Subcutaneous abdominal adipose tissue (tissue), 5 donors: ENCODE results near the gene EIF3L.

Source experiments
- H3K27ac ChIP-seq: one replicate; pipeline ENCODE4 v1.7.0; 2013; ENCODE audit warnings: low read depth, mild to moderate bottlenecking, inconsistent platforms, low read length, moderate library complexity
- H3K27me3 ChIP-seq, 5 donors: one replicate each; pipeline ENCODE4 v1.7.0; 2013; ENCODE audit warnings: low read length in 5 of 5, inconsistent platforms in 1 of 5; ENCODE audit not compliant: control insufficient read depth in 5 of 5, insufficient read depth in 4 of 5
- H3K36me3 ChIP-seq, 5 donors: one replicate each; pipeline ENCODE4 v1.7.0; 2013; ENCODE audit warnings: low read length in 5 of 5; ENCODE audit not compliant: control insufficient read depth in 5 of 5, insufficient read depth in 5 of 5
- H3K4me1 ChIP-seq, 5 donors: one replicate each; pipeline ENCODE4 v1.7.0; 2013; ENCODE audit warnings: low read length in 5 of 5, mild to moderate bottlenecking in 3 of 5, moderate library complexity in 1 of 5; ENCODE audit not compliant: control insufficient read depth in 5 of 5, insufficient read depth in 5 of 5
- H3K4me3 ChIP-seq, 5 donors: one replicate each; pipeline ENCODE4 v1.7.0; 2013; ENCODE audit warnings: low read length in 5 of 5, low read depth in 1 of 5
- H3K9ac ChIP-seq, 5 donors: one replicate each; pipeline ENCODE4 v1.7.0; 2013; ENCODE audit warnings: low read length in 5 of 5, mild to moderate bottlenecking in 4 of 5, moderate library complexity in 3 of 5
- H3K9me3 ChIP-seq, 5 donors: one replicate each; pipeline ENCODE4 v1.7.0; 2013; ENCODE audit warnings: low read length in 5 of 5; ENCODE audit not compliant: control insufficient read depth in 5 of 5
- donor health status: healthy.
- donor health status: healthy.
- donor health status: healthy.
- donor health status: healthy.
- donor health status: healthy.

The EIF3L gene

DNA sequence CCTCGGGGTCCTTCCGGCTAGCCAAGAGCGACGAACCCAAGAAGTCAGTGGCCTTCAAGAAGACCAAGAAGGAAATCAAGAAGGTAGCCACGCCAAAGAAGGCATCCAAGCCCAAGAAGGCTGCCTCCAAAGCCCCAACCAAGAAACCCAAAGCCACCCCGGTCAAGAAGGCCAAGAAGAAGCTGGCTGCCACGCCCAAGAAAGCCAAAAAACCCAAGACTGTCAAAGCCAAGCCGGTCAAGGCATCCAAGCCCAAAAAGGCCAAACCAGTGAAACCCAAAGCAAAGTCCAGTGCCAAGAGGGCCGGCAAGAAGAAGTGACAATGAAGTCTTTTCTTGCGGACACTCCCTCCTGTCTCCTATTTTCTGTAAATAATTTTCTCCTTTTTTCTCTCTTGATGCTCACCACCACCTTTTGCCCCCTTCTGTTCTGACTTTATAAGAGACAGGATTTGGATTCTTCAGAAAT lies 43.4 kb upstream of the EIF3L start:
- peaks cover 2 to 61% (median 55%) of the 10 kb centered on the region in 5 donors for H3K4me1 ChIP-seq

DNA sequence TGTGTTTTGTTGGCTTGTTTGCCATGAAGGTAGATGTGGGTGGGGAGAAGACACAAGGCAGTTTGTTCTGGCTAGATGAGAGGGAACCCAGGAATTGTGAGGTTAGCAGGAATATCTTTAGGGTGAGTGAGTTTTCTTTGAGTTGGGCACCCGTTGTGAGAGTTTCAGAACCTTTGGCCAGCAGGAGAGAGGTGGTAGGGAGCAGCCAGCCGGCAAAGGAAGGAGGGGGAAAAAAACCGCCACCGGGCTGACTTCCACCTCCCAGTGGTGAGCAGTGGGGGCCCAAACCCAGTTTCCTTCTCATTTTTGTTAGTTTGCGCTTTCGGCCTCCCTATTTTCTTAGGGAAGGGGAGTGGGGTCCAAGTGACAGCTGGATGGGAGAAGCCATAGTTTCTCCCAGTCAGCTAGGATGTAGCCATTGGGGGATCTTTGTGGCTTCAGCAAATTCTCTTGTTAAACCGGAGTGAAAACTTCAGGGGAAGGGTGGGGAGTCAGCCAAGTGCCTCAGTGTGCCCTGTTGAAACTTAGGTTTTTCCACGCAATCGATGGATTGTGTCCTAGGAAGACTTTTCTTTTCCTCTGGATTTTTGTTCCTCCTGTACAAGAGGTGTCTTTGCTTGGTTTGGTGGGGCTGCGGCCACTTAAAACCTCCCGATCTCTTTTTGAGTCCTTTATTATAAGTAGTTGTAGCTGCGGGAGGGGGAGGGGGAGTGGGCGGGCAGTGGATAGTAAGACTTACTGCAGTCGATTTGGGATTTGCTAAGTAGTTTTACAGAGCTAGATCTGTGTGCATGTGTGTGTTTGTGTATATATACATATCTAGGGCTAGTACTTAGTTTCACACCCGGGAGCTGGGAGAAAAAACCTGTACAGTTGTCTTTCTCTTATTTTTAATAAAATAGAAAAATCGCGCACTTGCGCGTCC lies 42.5 kb upstream of the EIF3L start:
- Histone ChIP-seq H3K27me3 (no peaks in the 10 kb centered on the region), H3K4me1 (peaks cover 2 to 61% (median 55%) of the 10 kb centered on the region in 5 donors), H3K4me3 (peak overlapping the region; percentile 69 to 90 (median 77)), H3K36me3 (no peaks in the 10 kb centered on the region), H3K27ac (no peak overlapping the region), H3K9ac (peak overlapping the region in 4 of 5 donors; percentile 60 to 91 (median 74)), H3K9me3 (no peaks in the 10 kb centered on the region)

More for the DNA sequence above, 43.4 kb upstream of the EIF3L start:
- Histone ChIP-seq H3K4me3 (peak overlapping the region; percentile 69 to 90 (median 77)), H3K36me3 (no peaks in the 10 kb centered on the region), H3K9me3 (no peaks in the 10 kb centered on the region), H3K27ac (peak overlapping the region; percentile 67), H3K27me3 (no peaks in the 10 kb centered on the region), H3K9ac (peak overlapping the region; percentile 56 to 91 (median 74))

DNA sequence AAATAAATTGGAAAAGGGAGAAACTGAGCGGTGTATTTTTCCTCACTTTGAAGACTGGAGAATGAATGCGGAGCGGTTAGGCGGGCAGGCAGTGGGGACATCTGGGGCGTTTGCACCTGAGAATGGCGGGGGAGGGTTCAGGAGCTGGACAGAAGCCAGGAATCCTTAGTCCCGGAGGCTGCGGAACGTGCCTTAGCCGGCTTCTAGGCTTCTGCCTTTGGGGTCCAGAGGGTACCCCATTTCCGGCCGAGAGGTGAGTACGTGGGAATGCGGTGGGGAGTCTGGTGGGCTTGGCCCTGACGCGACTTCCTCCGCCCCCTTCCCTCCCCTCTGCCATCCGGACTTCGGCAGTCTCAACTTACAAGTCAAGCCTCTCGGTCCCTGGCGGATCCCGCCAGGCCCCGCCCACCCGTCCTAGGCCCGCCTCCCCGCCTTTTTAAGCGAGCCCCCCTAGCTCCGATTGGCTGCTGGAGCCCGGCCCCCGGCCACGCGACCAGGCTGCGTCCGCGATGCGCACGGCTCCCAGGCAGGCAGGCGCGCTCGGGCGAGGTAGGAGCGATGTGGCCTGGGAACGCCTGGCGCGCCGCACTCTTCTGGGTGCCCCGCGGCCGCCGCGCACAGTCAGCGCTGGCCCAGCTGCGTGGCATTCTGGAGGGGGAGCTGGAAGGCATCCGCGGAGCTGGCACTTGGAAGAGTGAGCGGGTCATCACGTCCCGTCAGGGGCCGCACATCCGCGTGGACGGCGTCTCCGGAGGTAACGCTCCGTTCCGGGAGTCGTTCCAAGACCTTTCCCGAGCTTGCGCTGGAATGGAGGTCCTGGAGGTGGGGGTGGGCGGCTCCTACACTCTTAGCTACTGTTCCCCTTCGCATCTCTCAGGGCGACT lies 41.6 kb upstream of the EIF3L start, which contains the start of gene GCAT:
Gene GCAT, plus strand, starts transcription at position 525 of the 884 bp plus-strand sequence. Its CDS starts 34 bp downstream, at position 559.
- H3K4me1 ChIP-seq: peaks cover 2 to 51% (median 47%) of the 10 kb centered on the region in 5 donors

DNA sequence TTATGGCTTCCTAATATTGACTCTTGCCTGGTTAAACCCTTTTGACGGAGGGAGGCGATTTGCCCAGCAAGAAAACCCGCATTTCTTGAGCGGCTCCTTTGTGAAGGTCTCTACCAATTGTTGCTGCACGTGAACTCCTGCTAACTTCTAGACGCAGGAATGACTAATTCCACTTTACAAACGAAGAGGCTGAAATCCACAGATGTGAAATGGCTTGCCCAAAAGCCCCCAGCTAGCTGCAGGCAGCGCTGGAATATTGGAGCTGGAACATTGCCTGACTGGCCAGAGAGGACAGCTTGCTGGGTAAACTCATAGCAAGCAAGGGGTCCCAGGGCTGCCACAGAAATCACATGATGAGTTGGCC lies 40.9 kb upstream of the EIF3L start:
- Histone ChIP-seq H3K4me3 (peak overlapping the region; percentile 64 to 77 (median 69)), H3K9me3 (no peaks in the 10 kb centered on the region), H3K27ac (no peak overlapping the region), H3K36me3 (no peaks in the 10 kb centered on the region), H3K27me3 (no peaks in the 10 kb centered on the region), H3K4me1 (peaks cover 2 to 45% (median 40%) of the 10 kb centered on the region in 5 donors), H3K9ac (peak overlapping the region in 4 of 5 donors; percentile 23 to 71 (median 62))

More for the DNA sequence above, 41.6 kb upstream of the EIF3L start, which contains the start of gene GCAT:
- Histone ChIP-seq H3K4me3 (peak within 1 kb of the TSS; percentile 69 to 90 (median 77)), H3K27ac (no peak within 1 kb of the TSS), H3K27me3 (no peaks in the 10 kb centered on the region), H3K9ac (peak within 1 kb of the TSS in 4 of 5 donors; percentile 60 to 91 (median 74)), H3K9me3 (no peaks in the 10 kb centered on the region), H3K36me3 (no peaks in the 10 kb centered on the region)

DNA sequence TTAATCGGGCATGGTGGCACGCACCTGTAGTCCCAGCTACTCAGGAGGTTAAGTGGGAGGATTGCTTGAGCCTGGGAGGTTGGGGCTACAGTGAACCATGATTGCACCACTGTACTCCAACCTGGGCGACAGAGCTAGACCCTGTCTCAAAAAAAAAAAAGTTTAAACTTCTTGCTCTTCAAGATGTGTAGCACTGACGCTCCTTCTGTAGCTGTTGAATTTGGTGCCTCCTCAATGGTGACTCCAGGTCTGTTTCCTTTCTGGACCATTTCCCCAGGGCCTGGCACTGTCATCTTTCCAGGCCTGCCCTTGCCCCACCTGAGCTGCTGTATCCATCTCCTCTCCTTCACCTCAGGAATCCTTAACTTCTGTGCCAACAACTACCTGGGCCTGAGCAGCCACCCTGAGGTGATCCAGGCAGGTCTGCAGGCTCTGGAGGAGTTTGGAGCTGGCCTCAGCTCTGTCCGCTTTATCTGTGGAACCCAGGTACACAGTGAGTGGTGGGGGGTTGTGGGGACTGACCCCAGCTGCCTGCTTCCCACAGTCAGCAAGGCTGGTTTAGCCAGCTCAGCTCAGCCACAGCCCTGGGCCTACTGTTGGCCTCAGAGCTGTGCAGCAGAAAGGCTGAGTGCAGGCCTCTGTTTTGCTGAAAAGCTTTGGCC lies 39.4 kb upstream of the EIF3L start:
- Histone ChIP-seq H3K4me3 (no peak overlapping the region), H3K9ac (no peak overlapping the region), H3K27ac (no peak overlapping the region), H3K36me3 (peaks cover 0 to 3% (median 0%) of the 10 kb centered on the region in 5 donors), H3K9me3 (no peaks in the 10 kb centered on the region), H3K27me3 (no peaks in the 10 kb centered on the region), H3K4me1 (peaks cover 2 to 34% (median 29%) of the 10 kb centered on the region in 5 donors)

DNA sequence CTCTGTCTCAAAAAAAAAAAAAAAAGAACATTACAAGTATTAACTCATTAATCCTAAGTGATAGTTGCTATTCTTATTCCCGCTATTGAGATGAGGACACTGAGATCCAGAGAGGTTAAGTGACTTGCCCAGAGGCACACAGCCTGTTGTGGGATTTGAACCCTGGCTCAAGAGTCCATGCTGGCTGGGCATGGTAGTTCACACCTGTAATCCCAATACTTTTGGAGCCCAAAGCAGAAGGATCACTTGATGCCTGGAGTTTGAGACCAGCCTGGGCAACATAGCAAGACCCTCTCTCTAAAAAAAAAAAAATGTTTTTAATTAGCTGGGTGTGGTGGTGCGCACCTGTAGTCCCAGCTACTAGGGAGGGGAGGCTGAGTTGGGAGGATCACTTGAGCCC lies 37.4 kb upstream of the EIF3L start:
- no peak overlapping the region for H3K4me3 ChIP-seq
- peaks cover 0 to 16% (median 13%) of the 10 kb centered on the region in 5 donors for H3K4me1 ChIP-seq
- H3K36me3 ChIP-seq: peaks cover 0 to 7% (median 0%) of the 10 kb centered on the region in 5 donors
- no peak overlapping the region for H3K27ac ChIP-seq
- H3K9me3 ChIP-seq: no peaks in the 10 kb centered on the region
- H3K9ac ChIP-seq: no peak overlapping the region
- no peaks in the 10 kb centered on the region for H3K27me3 ChIP-seq

DNA sequence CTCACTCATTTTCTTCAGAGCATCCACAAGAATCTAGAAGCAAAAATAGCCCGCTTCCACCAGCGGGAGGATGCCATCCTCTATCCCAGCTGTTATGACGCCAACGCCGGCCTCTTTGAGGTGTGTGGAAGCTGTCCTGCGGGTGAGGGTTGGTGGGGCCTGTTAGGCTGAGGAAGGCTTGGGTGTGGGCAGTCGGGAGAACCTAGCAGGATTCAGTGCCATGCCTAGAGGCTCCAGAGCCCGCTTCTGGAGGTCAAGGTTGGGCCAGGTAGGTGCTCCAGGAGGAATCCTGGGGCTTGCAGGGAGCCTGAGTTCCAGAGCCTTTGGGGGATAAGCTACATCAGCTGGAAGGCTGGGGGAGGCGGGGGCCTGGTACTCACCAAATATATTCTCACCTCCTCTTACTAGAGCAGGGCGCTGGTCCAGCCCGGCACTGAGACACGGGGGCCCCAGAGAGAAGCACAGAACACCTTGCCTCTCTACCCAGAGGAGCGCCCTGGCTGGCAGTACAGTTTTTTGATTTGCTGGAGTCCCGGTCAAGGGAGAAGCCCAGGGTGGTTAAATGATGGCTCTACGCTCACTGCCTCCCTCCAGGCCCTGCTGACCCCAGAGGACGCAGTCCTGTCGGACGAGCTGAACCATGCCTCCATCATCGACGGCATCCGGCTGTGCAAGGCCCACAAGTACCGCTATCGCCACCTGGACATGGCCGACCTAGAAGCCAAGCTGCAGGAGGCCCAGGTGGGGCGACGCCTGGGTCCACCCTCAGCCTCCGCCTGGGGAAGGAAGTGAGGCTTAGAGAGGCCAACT lies 36.1 kb upstream of the EIF3L start:
- Histone ChIP-seq H3K4me3 (no peak overlapping the region), H3K27ac (no peak overlapping the region), H3K27me3 (no peaks in the 10 kb centered on the region), H3K9me3 (no peaks in the 10 kb centered on the region), H3K9ac (no peak overlapping the region), H3K36me3 (peaks cover 0 to 7% (median 0%) of the 10 kb centered on the region in 5 donors), H3K4me1 (peaks cover 1 to 14% (median 11%) of the 10 kb centered on the region in 5 donors)

DNA sequence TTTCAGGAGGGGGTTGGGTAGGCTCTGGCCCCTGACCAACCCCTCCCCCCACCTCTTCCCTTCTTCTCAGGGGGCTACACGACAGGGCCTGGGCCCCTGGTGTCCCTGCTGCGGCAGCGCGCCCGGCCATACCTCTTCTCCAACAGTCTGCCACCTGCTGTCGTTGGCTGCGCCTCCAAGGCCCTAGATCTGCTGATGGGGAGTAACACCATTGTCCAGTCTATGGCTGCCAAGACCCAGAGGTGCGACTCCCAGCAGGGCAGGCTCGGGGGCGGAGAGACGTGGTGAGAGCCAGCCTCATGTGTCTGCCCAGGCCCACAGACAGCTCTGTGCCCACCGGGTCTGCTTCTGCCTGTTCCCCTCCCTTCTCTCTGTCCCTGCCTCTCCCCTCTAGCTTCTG lies 33.6 kb upstream of the EIF3L start:
- Histone ChIP-seq H3K9me3 (no peaks in the 10 kb centered on the region), H3K36me3 (peaks cover 0 to 7% (median 0%) of the 10 kb centered on the region in 5 donors), H3K4me1 (peaks cover 1 to 20% (median 19%) of the 10 kb centered on the region in 5 donors), H3K9ac (no peak overlapping the region), H3K27ac (no peak overlapping the region), H3K27me3 (peaks cover 4 to 10% (median 8%) of the 10 kb centered on the region in 5 donors), H3K4me3 (no peak overlapping the region)
